ENCODE measurements around the gene SUN1.

Gene SUN1

GRCh38 chr7:886626-887487, 54.6 kb downstream of the SUN1 start:
- DNase-seq (ENCODE audit: insufficient read length, low spot score) (no peak), FAIRE-seq (no peak)
- TF ChIP-seq POLR2A (IDR thresholded peaks at IDR 0.05; ENCODE audit: low read depth, low read length): no peak

DNA sequence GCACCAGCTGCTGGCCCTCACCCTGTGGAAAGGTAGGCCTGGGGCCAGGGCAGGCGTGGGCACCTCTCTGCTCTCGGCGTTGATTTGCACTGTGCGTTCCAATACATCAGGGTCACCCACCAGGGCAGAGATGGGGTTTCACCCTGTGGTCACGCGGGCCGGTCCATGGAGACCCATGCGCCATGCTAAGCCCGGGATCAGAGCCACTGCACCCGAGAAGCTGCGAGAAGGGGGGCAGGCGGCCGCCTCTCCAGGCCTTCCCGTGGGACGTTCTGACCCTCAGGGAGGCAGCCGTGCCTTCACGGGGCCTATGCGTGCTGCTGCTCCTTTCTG, 55.2 kb downstream of the SUN1 start:
- no peak for TF ChIP-seq POLR2A (IDR thresholded peaks at IDR 0.05; ENCODE audit: low read depth, low read length)
- no peak for DNase-seq (ENCODE audit: insufficient read length, low spot score)
- no peak for FAIRE-seq

DNA sequence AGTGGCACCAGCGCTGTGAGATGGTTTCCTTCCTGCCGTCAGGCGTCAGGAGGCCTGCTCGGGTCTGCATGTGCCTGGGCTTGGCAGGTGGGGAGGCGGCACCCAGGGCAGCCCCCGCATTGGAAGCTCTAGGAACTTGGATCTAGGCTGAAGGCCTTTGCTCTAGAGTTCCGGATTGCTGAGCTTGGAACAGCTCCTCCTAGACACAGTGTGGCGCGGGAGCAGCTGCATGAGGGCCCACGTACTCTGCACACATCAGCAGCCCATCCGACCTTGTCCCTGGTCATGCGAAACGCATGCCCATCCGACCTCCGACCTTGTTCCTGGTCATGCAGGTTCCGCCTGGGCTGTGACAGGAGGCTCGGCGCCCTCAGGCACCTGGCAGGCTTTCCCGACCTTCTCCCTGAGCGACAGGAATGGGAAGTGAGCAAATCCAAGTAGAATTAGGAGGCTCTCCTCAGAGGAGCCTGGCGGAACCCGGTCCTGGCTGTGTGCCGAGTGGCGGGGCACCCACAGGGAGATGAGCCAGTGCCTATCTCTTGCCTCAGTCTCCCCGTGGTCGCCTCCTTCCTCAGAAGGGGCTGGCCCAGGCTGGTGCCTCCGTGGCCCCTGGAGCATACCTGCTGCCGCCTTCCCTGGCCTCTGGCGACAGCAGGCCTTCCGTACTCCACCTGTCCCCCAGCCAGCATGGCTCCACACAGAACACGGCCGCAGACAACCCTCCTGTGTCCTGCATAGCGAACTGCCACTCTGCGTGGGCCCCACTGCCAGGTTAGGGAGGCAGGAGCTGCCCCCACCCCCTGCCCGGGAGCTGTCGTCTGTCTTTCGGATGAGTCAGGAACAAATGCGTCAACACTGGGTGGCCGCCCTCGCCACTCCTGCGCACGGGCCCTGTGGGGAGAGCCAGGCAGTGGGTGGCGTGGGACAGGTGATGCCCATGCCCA, 56.1 kb downstream of the SUN1 start:
- no peak for TF ChIP-seq POLR2A (IDR thresholded peaks at IDR 0.05; ENCODE audit: low read depth, low read length)
- no peak for DNase-seq (ENCODE audit: insufficient read length, low spot score)
- no peak for FAIRE-seq

- DNase-seq (ENCODE audit: insufficient read length, low spot score) (no peak), FAIRE-seq (no peak)
- no peak for TF ChIP-seq POLR2A (IDR thresholded peaks at IDR 0.05; ENCODE audit: low read depth, low read length)
Measured at GRCh38 chr7:889025-889390, 56.7 kb downstream of the SUN1 start.

DNA sequence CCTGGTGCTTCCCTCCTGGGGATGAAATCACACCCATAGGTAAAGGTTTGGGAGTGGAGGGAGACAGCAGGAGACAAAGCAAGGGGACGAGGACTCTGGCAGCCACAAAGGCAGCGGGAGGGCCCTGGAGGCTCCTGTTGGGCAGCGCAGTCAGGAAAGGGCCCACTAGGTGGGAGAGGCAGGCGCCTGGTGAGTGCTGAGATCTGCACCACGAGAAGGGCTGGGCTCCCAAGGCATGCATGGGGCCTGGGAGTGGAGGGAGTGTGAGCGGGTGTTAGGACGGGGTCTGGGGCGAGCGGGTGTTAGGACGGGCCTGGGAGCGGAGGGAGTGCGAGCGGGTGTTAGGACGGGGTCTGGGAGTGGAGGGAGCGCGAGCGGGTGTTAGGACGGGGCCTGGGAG, 57.1 kb downstream of the SUN1 start:
- no peak for TF ChIP-seq POLR2A (IDR thresholded peaks at IDR 0.05; ENCODE audit: low read depth, low read length)
- FAIRE-seq: no peak
- no peak for DNase-seq (ENCODE audit: insufficient read length, low spot score)

DNA sequence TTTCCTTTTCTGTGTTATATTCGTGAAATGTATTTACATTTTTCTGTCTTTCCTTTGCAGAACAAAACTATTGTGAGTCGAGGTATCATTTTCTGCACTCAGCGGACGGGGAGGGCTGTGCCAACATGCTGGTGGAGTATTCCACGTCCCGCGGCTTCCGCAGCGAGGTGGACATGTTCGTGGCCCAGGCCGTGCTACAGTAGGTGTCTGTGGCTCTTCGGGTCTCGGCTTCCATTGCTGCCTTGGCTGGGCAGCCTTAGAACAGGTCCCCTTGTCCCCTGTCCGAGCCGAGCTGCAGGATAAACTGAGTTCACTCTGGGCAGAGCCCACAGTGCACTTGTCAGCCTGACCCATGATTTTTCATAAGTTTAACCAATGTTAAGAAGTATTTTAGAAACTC, 58.6 kb downstream of the SUN1 start:
- no peak for FAIRE-seq

DNA sequence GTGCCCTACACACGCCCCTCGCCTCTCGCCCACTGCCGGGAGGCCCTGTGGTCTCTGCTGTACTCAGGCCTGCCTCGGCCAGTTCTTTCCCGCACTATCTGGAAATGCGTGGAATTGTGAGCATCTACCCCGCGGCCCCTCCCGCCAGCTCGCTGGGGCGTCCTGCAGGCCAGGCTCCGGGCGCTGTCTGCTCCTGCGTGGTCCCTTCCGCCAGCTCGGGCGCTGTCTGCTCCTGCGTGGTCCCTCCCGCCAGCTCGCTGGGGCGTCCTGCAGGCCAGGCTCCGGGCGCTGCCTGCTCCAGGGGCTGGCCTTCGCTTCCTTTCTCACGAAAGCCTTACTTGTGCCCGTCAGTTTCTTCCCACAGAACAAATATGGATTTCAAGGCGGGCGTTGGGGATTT, 59.0 kb downstream of the SUN1 start:
- DNase-seq (ENCODE audit: insufficient read length, low spot score): no peak
- no peak for TF ChIP-seq POLR2A (IDR thresholded peaks at IDR 0.05; ENCODE audit: low read depth, low read length)

More for the DNA sequence above, 58.6 kb downstream of the SUN1 start:
- no peak for DNase-seq (ENCODE audit: insufficient read length, low spot score)
- no peak for TF ChIP-seq POLR2A (IDR thresholded peaks at IDR 0.05; ENCODE audit: low read depth, low read length)

GRCh38 chr7:891805-892204, 59.5 kb downstream of the SUN1 start:
- no peak for DNase-seq (ENCODE audit: insufficient read length, low spot score)
- FAIRE-seq: no peak
- no peak for TF ChIP-seq POLR2A (IDR thresholded peaks at IDR 0.05; ENCODE audit: low read depth, low read length)

More for the DNA sequence above, 59.0 kb downstream of the SUN1 start:
- no peak for FAIRE-seq

- FAIRE-seq (no peak), DNase-seq (ENCODE audit: insufficient read length, low spot score) (no peak)
- no peak; the same call in 1 of the 2 replicates for TF ChIP-seq POLR2A (IDR thresholded peaks at IDR 0.05; ENCODE audit: low read depth, low read length)
Measured at GRCh38 chr7:892648-893593, 60.6 kb downstream of the SUN1 start.

DNA sequence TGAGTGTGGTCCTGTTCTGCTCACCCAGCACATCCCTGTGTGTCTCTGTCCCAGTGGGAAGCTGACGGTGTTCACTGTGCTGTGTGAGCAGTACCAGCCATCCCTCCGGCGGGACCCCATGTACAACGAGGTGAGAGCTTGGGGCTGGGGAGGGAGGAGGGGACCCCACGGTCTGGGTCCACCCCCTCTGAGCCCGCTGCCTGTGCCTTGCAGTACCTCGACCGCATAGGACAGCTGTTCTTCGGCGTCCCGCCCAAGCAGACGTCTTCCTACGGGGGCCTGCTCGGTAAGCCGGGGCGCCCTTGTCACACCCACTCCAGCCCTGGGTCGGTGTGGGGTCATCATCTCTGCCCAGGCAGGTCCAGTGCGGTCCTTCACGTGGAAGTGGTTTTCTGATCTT, 61.4 kb downstream of the SUN1 start:
- DNase-seq (ENCODE audit: insufficient read length, low spot score) (no peak), FAIRE-seq (no peak)
- TF ChIP-seq POLR2A (IDR thresholded peaks at IDR 0.05; ENCODE audit: low read depth, low read length): no peak

- no peak for TF ChIP-seq POLR2A (IDR thresholded peaks at IDR 0.05; ENCODE audit: low read depth, low read length)
- no peak for DNase-seq (ENCODE audit: insufficient read length, low spot score)
- no peak for FAIRE-seq
Measured at GRCh38 chr7:894164-894867, 62.0 kb downstream of the SUN1 start.

- DNase-seq (ENCODE audit: insufficient read length, low spot score) (no peak), FAIRE-seq (no peak)
- TF ChIP-seq POLR2A (IDR thresholded peaks at IDR 0.05; ENCODE audit: low read depth, low read length): no peak
Measured at GRCh38 chr7:894927-895450, 62.7 kb downstream of the SUN1 start.

All from H54 (cell line).